ENCODE data around the gene SEMA5B.

Gene SEMA5B

GRCh38 chr3:123055352-123055751 lies 27.8 kb upstream of the SEMA5B start:
- DNase-seq = no peak

- no peak for DNase-seq
Measured at GRCh38 chr3:123054931-123055330, 27.4 kb upstream of the SEMA5B start.

GRCh38 chr3:123054109-123054778 lies 26.7 kb upstream of the SEMA5B start:
- DNase-seq = no peak

GRCh38 chr3:123053107-123053506 lies 25.5 kb upstream of the SEMA5B start:
- DNase-seq = no peak

GRCh38 chr3:123050666-123051065 lies 23.1 kb upstream of the SEMA5B start:
- DNase-seq = no peak

DNA sequence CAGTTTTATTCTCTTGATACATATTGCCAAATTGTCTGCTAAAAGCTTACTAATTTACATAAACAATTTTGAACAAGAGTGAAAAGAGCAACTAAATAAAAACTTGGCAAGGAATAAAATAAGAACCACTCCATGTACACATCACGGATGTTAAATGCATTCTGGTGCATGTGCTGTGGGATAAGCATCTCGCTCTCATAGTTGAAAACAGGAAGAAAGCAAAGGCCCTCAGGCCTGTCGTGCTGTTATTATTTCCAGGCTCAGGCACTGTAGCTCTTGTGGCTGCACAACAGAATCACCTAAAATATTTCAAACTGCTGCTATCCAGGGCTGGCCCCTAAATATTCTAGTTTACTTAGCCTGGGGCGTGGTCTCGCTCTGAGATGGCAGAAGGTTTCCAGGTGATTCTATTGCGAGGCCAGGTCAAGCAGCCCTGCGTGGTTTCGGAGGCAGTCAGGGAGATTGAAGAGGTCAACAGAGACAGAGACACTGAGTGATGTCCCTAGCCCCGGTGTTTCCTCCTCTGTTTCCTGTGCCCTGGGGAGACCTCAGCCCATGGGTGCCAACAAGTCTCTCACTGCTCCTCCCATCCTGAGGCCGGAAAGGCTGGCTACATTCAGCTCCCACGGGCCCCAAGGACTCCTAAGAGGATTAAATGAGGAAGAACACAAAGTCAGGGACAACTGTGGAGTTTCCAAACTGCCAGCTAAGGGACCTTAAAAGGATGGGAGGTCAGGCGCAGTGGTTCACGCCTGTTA lies 21.1 kb upstream of the SEMA5B start:
- DNase-seq = no peak

DNA sequence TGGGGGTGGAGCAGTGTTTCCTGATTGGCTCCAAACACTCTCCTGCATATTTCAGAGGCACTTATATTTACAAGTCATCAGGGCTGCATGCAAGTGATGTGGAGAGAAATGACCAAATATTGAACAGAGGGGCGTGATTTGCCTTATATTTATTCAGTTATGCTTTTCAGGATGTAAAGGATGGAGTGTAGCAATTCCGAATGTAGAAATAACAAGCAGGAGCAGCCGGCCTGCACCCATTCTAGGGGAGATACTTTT lies 19.4 kb upstream of the SEMA5B start:
- no peak for DNase-seq

DNA sequence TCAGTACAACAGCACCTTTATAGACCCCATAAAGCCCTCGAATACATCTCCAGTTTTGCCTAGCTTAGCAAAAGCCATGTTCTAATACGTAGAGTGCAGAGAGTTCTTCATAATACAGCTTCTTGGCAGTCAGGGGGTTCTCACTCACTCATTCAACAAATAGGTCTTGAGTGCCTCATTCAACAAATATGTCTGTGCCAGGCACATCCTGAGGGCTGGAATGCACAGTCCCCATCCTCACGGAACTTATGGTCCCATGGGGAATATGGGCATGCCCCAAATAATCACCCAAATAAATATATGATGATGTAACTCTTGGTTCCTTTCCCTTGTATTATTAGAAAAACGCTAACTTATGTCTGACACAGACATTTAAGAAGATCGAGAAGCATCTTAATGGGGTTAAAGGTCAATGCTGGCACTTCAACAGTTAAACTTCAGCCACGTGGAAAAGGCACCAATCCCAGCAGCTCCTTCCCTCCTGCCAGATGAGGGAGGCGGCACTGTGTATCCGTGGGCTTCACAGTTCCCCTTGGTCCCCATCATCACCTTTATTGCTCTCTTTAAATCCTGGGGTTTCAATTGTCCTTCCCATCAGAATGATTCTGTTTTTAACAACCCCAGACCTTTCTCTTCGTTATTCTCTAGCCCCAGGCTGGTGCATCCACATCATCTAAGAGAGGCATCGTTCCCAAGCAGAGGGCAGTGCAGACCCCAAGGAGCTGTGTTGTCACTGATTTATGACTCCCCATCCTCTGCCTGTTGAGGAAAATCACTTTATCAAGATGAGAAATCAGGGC lies 18.9 kb upstream of the SEMA5B start:
- DNase-seq = no peak

- DNase-seq = peak; percentile 68
Measured at GRCh38 chr3:123044981-123045763, 17.6 kb upstream of the SEMA5B start.

- no peak for DNase-seq
Measured at GRCh38 chr3:123042413-123042812, 14.8 kb upstream of the SEMA5B start.

- DNase-seq = peak; percentile 23
Measured at GRCh38 chr3:123039178-123039577, 11.6 kb upstream of the SEMA5B start.

DNA sequence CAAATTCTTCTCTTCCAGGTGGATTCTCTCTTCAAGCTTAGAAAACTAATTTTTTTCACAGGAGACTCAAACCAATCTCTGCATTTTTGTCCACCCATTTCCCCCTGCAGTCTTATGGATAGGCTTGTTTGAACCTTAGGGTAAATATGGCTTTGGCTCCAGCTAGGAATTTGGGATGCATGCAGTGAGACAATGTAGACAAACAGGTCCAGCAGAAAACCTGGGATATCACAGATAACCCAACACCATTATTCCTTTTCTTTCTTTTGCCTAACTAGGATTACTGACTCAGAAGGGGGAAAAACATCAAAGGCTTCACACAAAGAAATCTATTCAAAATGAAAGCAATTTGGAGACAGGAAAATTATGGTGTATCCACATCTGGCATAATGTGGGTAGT lies 11.2 kb upstream of the SEMA5B start:
- DNase-seq = no peak

DNA sequence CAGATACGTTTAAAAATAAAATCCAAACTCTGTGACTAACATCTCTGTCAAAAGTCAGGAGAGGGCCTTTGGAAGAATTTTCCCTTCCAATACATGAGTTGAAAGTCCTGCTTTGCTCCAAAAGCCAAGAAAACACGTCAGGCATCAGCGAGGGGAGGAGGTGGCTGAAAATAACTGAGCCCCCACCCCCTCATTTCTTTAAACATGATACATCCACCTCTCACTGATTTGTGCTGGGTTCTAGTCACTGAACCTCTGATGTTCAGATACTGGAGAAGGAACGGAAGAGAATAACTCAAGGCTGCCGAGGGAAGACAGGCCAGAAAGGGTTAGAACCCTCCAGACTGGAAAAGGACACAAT lies 9.4 kb upstream of the SEMA5B start:
- no peak for DNase-seq

GRCh38 chr3:123036352-123037014 lies 8.9 kb upstream of the SEMA5B start:
- no peak for DNase-seq

- no peak for DNase-seq
Measured at GRCh38 chr3:123034996-123035395, 7.4 kb upstream of the SEMA5B start.

DNA sequence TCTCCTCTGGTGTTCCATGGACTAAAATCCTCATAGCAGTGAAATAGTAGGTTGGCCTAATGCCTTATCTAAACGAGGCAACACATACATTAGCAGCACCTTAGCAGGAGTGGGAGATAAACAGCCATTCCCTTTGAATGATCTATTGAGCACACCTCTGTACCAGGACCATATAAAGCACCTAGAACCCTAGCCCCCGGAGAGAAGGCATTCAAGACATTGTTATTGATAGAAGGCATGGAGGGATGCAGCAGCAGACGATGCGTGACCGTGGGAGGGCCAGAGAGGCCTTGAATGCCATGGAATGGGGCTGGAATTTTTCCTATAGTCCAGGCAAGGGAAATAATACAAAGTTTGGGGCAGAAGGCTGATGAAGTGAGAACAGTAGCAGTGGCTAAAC lies 6.6 kb upstream of the SEMA5B start:
- no peak for DNase-seq

DNA sequence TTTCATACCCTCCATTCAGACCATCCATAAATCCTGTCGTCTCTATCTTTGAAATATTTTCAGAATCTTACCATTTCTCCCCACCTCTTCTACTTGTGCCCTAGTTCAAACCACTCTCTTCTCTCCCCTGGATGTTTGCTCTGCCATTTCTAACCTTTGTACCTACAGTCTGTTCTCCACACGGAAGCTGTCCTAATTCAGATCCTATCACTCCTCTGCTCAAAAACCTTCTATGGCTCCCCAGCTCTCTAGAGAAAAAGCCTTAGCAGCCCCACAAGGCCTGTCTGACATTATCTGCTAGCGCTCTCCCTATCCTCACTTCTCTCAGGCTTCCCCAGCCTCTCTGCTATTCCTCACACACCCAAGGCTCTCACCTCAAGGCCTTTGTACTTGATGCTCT lies 4.5 kb upstream of the SEMA5B start:
- no peak for DNase-seq

- DNase-seq = no peak
Measured at GRCh38 chr3:123031051-123031450, 3.5 kb upstream of the SEMA5B start.

DNA sequence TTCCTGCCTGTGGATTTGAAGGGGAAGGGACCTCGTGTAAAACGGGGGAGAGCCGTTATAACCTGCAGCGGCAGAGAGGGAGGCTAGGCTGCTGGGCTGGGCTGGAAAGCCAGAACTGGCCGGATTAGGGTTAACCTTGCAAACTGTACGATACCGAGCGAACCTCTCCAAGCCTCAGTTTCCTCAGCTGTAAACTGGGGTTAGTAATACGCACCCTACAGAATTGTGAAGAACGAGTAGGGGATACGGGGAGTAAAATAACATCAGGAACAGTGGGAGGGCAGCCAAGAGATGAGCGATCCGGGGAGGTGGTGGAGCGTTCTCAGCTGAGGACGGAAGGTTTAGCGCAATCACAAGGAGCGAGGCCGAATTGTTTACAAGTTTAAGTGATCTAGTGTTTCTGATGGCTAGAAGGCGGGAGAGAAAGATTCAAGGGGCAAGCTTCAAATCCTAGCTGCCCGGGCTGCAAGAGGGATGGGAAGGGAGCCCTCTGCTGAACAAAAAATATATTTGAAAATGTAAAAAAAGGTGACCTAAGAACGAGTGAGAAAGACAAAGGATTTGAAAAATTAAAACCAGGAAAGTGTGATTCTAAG lies 768 bp upstream of the SEMA5B start:
- DNase-seq = peak; percentile 55

GRCh38 chr3:123026565-123027291 lies 835 bp downstream of the SEMA5B start:
- DNase-seq = no peak

GRCh38 chr3:123025642-123026521 lies 1.7 kb downstream of the SEMA5B start:
- no peak for DNase-seq

Measured in RPMI8226 (cell line).